ENCODE data around the gene ATXN10. TPM values are rescaled to one million over a fixed set of nuclear protein-coding genes. Genes with fewer than 3 reads are reported as not detected.

The ATXN10 gene
- total RNA-seq, 1 donor from 2014 or later: 125 TPM

GRCh38 chr22:45859231-45860161 lies 187.9 kb downstream of the ATXN10 start:
- peak; percentile 55 for ATAC-seq

GRCh38 chr22:45860201-45860600 lies 188.6 kb downstream of the ATXN10 start:
- TF ChIP-seq CTCF (IDR thresholded peaks at IDR 0.05): no peak
- H3K36me3 ChIP-seq: peaks cover 5% of the 10 kb centered on the region
- ATAC-seq: no peak
- H3K4me1 ChIP-seq: peaks cover 9% of the 10 kb centered on the region
- peaks cover 3% of the 10 kb centered on the region for H3K27me3 ChIP-seq
- intact Hi-C loops (cut with DNase I): loop anchor here (10.0 kb wide), 1 partner anchor 215 kb away; no protein-coding TSS in a partner anchor
- no peak overlapping the region for H3K27ac ChIP-seq
- no peaks in the 10 kb centered on the region for H3K9me3 ChIP-seq
- no peak for DNase-seq
- no peak overlapping the region for H3K4me3 ChIP-seq

More at GRCh38 chr22:45859231-45860161, 187.9 kb downstream of the ATXN10 start:
- Histone ChIP-seq H3K4me3 (no peak overlapping the region), H3K4me1 (peaks cover 6% of the 10 kb centered on the region), H3K27ac (no peak overlapping the region), H3K9me3 (no peaks in the 10 kb centered on the region), H3K27me3 (peaks cover 1% of the 10 kb centered on the region), H3K36me3 (peaks cover 5% of the 10 kb centered on the region)
- no peak for DNase-seq
- TF ChIP-seq CTCF (IDR thresholded peaks at IDR 0.05): no peak
- intact Hi-C loops (cut with DNase I): loop anchor here (10.0 kb wide), 1 partner anchor 215 kb away; no protein-coding TSS in a partner anchor

- Histone ChIP-seq H3K4me3 (no peak overlapping the region), H3K36me3 (peaks cover 5% of the 10 kb centered on the region), H3K27ac (no peak overlapping the region), H3K9me3 (no peaks in the 10 kb centered on the region), H3K4me1 (peaks cover 9% of the 10 kb centered on the region), H3K27me3 (peaks cover 10% of the 10 kb centered on the region)
- TF ChIP-seq CTCF (IDR thresholded peaks at IDR 0.05): no peak
- intact Hi-C loops (cut with DNase I): loop anchor here (10.0 kb wide), 1 partner anchor 216 kb away; no protein-coding TSS in a partner anchor
- ATAC-seq: no peak
- DNase-seq: no peak
Measured at GRCh38 chr22:45861259-45861658, 189.6 kb downstream of the ATXN10 start.

GRCh38 chr22:45863981-45864751 lies 192.5 kb downstream of the ATXN10 start:
- peak; percentile 87 for DNase-seq
- no peaks in the 10 kb centered on the region for H3K9me3 ChIP-seq
- no peak overlapping the region for H3K4me3 ChIP-seq
- ATAC-seq: peak; percentile 81
- H3K27ac ChIP-seq: peak overlapping the region; percentile 70
- TF ChIP-seq CTCF (IDR thresholded peaks at IDR 0.05): peak; percentile 93
- intact Hi-C loops (cut with DNase I): loop anchor here (10.0 kb wide), 1 partner anchor 219 kb away; no protein-coding TSS in a partner anchor
- peaks cover 21% of the 10 kb centered on the region for H3K4me1 ChIP-seq
- peaks cover 27% of the 10 kb centered on the region for H3K27me3 ChIP-seq
- no peaks in the 10 kb centered on the region for H3K36me3 ChIP-seq

- TF ChIP-seq CTCF (IDR thresholded peaks at IDR 0.05): no peak
- Histone ChIP-seq H3K4me1 (peaks cover 21% of the 10 kb centered on the region), H3K27ac (peak overlapping the region; percentile 68), H3K4me3 (no peak overlapping the region), H3K36me3 (no peaks in the 10 kb centered on the region), H3K9me3 (no peaks in the 10 kb centered on the region), H3K27me3 (peaks cover 27% of the 10 kb centered on the region)
- intact Hi-C loops (cut with DNase I): loop anchor here (10.0 kb wide), 1 partner anchor 220 kb away; no protein-coding TSS in a partner anchor
- DNase-seq (no peak), ATAC-seq (no peak)
Measured at GRCh38 chr22:45864959-45865476, 193.4 kb downstream of the ATXN10 start.
